Measurements from ENCODE around the gene AREG. TPM values are rescaled to one million over a fixed set of nuclear protein-coding genes. Genes with fewer than 3 reads are reported as not detected.

The AREG gene
- total RNA-seq, 1 experiment from 2014 or later, result 203 TPM

DNA sequence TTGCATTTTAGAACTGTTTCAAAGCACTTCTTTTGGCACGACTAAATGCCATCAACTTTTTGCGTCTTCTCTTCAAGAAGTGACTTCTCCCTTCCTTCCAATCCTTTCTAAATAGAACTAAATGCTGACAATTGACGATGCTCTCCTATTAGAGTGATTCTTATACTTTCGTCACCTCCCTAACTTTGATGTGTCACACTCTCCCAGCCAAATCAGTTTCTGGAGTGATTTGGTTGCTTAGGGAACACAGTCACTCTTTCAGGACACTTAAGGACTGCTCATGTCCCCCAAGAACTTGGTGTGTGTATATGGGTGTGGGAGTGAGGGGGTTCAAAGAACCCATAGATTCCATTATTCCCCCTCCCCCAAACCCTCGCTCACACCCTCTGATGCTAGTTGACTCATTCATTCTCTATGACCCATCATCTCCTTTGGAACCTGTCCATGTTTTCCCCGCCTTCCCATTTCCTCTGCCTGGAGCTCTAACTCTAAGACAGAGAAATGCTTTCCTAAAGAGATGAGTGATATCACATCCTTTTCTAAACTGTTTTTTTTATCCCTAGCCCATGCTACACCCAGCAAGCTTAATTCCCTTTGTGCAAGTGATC is 26.8 kb upstream of the AREG start:
- Histone ChIP-seq H3K36me3 (ENCODE audit: low read depth, low read length) (no peaks in the 10 kb centered on the region), H4K20me1 (ENCODE audit: low read length) (no peaks in the 10 kb centered on the region), H3K9me2 (replicated peaks; ENCODE audit: low read length) (no peaks in the 10 kb centered on the region), H3K9me3 (ENCODE audit: low read length) (no peaks in the 10 kb centered on the region), H3K79me2 (ENCODE audit: low read length) (no peaks in the 10 kb centered on the region), H3K9ac (ENCODE audit: low read length) (0 out of 2 replicates have a peak overlapping the region, but pooled peaks have one; percentile 21), H3K4me2 (ENCODE audit: low read length) (peak overlapping the region; percentile 67), H3K27ac (ENCODE audit: low read length) (peak overlapping the region; percentile 58), H3K4me1 (ENCODE audit: insufficient read depth, low read length) (peaks cover 26% of the 10 kb centered on the region), H3F3A (ENCODE audit: low read length, unreplicated experiment) (no peaks in the 10 kb centered on the region), H3K4me3 (ENCODE audit: low read length) (no peak overlapping the region), H2AFZ (ENCODE audit: low read length) (peak overlapping the region; percentile 37), H3K27me3 (ENCODE audit: low read length) (no peaks in the 10 kb centered on the region)
- CTCF ChIA-PET, result interaction anchor here (0.6 kb wide), 1 partner anchor 205 kb away, joined by 3 read pairs; no protein-coding TSS in a partner anchor
- peak; percentile 75 for ATAC-seq
- POLR2A ChIA-PET (ENCODE audit: unreplicated experiment), result interaction anchor here (0.7 kb wide), 1 partner anchor 44 kb away, joined by 3 read pairs; no protein-coding TSS in a partner anchor
- intact Hi-C loops (cut with micrococcal nuclease), result no loop called here
- no TSS peak for BruUV-seq (replicated peaks)
- no peak for TF ChIP-seq EZH2phosphoT487 (IDR thresholded peaks at IDR 0.05; ENCODE audit: borderline replicate concordance, low read length)
- TF ChIP-seq, protein P1, sequence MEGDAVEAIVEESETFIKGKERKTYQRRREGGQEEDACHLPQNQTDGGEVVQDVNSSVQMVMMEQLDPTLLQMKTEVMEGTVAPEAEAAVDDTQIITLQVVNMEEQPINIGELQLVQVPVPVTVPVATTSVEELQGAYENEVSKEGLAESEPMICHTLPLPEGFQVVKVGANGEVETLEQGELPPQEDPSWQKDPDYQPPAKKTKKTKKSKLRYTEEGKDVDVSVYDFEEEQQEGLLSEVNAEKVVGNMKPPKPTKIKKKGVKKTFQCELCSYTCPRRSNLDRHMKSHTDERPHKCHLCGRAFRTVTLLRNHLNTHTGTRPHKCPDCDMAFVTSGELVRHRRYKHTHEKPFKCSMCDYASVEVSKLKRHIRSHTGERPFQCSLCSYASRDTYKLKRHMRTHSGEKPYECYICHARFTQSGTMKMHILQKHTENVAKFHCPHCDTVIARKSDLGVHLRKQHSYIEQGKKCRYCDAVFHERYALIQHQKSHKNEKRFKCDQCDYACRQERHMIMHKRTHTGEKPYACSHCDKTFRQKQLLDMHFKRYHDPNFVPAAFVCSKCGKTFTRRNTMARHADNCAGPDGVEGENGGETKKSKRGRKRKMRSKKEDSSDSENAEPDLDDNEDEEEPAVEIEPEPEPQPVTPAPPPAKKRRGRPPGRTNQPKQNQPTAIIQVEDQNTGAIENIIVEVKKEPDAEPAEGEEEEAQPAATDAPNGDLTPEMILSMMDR (conservative IDR thresholded peaks at IDR 0.05; ENCODE audit: low read depth, low read length), result no peak
- no peak for TF ChIP-seq EZH2 (IDR thresholded peaks at IDR 0.05; ENCODE audit: low read length, unreplicated experiment)
- peak; percentile 88 for DNase-seq

DNA sequence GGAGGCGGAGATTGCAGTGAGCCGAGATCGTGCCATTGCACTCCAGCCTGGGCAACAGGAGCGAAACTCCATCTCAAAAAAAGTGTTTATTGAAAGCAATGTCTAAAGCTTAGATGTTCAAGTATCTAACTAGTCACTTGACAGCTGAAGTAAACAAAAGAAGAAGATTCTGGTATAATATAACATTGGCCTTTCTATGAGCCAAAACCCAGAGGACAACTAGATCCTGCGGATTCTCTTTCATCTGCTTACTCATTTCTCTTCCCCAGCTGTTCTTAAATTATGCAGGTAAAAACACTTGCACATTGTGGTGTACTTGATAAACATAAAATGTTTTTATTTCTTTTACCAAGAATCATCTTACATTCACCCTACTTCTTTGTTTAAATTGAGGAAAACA is 24.1 kb upstream of the AREG start:
- no peaks in the 10 kb centered on the region for H3K79me2 ChIP-seq (ENCODE audit: low read length)
- ChIA-PET CTCF (no interaction called here), POLR2A (ENCODE audit: unreplicated experiment) (no interaction called here)
- H3K9me3 ChIP-seq (ENCODE audit: low read length), result no peaks in the 10 kb centered on the region
- H3K36me3 ChIP-seq (ENCODE audit: low read depth, low read length), result no peaks in the 10 kb centered on the region
- no peaks in the 10 kb centered on the region for H3F3A ChIP-seq (ENCODE audit: low read length, unreplicated experiment)
- no peak overlapping the region for H3K4me2 ChIP-seq (ENCODE audit: low read length)
- no peaks in the 10 kb centered on the region for H4K20me1 ChIP-seq (ENCODE audit: low read length)
- H2AFZ ChIP-seq (ENCODE audit: low read length), result no peak overlapping the region
- TF ChIP-seq EZH2phosphoT487 (IDR thresholded peaks at IDR 0.05; ENCODE audit: borderline replicate concordance, low read length), result no peak
- no peak for TF ChIP-seq EZH2 (IDR thresholded peaks at IDR 0.05; ENCODE audit: low read length, unreplicated experiment)
- TF ChIP-seq, protein P1 (conservative IDR thresholded peaks at IDR 0.05; ENCODE audit: low read depth, low read length), result no peak
- intact Hi-C loops (cut with micrococcal nuclease), result no loop called here
- peaks cover 31% of the 10 kb centered on the region for H3K4me1 ChIP-seq (ENCODE audit: insufficient read depth, low read length)
- H3K9me2 ChIP-seq (replicated peaks; ENCODE audit: low read length), result no peaks in the 10 kb centered on the region
- no peak overlapping the region for H3K4me3 ChIP-seq (ENCODE audit: low read length)
- no peak for ATAC-seq
- no peak overlapping the region for H3K27ac ChIP-seq (ENCODE audit: low read length)
- H3K27me3 ChIP-seq (ENCODE audit: low read length), result no peaks in the 10 kb centered on the region
- BruUV-seq (replicated peaks), result no TSS peak
- no peak for DNase-seq
- H3K9ac ChIP-seq (ENCODE audit: low read length), result no peak overlapping the region

DNA sequence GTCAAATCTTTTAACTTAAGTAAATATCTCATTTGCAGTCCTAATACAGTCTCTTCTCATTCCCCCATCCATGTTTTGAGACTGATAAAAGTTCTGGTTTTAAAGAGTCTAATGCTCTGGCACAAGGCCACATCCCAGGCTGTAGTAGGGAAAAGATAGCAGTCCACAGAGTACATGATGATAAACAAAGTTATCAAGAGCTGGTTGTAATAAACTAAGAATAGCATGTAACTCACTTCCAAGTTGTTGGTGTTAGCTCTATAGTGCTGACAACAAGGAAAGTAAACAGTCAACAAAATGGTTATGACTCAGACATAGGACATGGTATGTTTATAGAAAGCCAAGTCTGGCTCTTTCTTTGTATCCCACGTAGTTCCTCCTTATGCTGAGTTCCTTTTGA is 21.8 kb upstream of the AREG start:
- BruUV-seq (replicated peaks), result no TSS peak
- Histone ChIP-seq H3K4me1 (ENCODE audit: insufficient read depth, low read length) (peaks cover 27% of the 10 kb centered on the region), H3F3A (ENCODE audit: low read length, unreplicated experiment) (no peaks in the 10 kb centered on the region), H3K79me2 (ENCODE audit: low read length) (no peaks in the 10 kb centered on the region), H3K9me3 (ENCODE audit: low read length) (no peaks in the 10 kb centered on the region), H4K20me1 (ENCODE audit: low read length) (no peaks in the 10 kb centered on the region), H3K4me3 (ENCODE audit: low read length) (no peak overlapping the region), H3K27ac (ENCODE audit: low read length) (0 out of 2 replicates have a peak overlapping the region, but pooled peaks have one; percentile 5), H3K36me3 (ENCODE audit: low read depth, low read length) (no peaks in the 10 kb centered on the region), H3K9me2 (replicated peaks; ENCODE audit: low read length) (no peaks in the 10 kb centered on the region), H2AFZ (ENCODE audit: low read length) (no peak overlapping the region), H3K4me2 (ENCODE audit: low read length) (no peak overlapping the region), H3K27me3 (ENCODE audit: low read length) (no peaks in the 10 kb centered on the region), H3K9ac (ENCODE audit: low read length) (no peak overlapping the region)
- no peak for TF ChIP-seq EZH2 (IDR thresholded peaks at IDR 0.05; ENCODE audit: low read length, unreplicated experiment)
- ChIA-PET POLR2A (ENCODE audit: unreplicated experiment) (no interaction called here), CTCF (interaction anchor here (0.6 kb wide), 1 partner anchor 31 kb away, joined by 5 read pairs; no protein-coding TSS in a partner anchor)
- peak; percentile 75 for ATAC-seq
- intact Hi-C loops (cut with micrococcal nuclease), result no loop called here
- peak; percentile 46 for DNase-seq

All from PC-3 (cell line).